K562 (cell line): ENCODE data around the gene ZSWIM8. TPM values are rescaled to one million over a fixed set of nuclear protein-coding genes. Genes with fewer than 3 reads are reported as not detected.
A peak's percentile ranks its signal among the peaks of the same experiment; 100 is the strongest.

Source experiments
- ATAC-seq: fragments of 200-7000 bp; cut with Tn5 transposase; 3 replicates; pipeline ENCODE4 v1.9.1; 2020; ENCODE audit warnings: moderate library complexity
- BruUV-seq: library from RNA; stranded (reverse); fragments of 400-500 nt; replicated peaks from 2 replicates; lab custom pipeline; 2021; lab: Mats Ljungman, UMichigan
- CTCF ChIA-PET: fragments of 300-600 bp; formaldehyde crosslinking; extraction: SDS; loops from one replicate; lab custom pipeline; 2021; ENCODE audit warnings: low intra/inter-chr PET ratio; lab: Yijun Ruan, JAX
- POLR2A ChIA-PET: fragments of 300-600, 350-650 bp; sonication (Branson Sonifier 250); formaldehyde crosslinking; extraction: SDS; loops from one replicate; lab custom pipeline; 2021; ENCODE audit warnings: antibody characterized with exemption, inconsistent platforms; lab: Yijun Ruan, JAX
- DNase-seq, 4 experiments: peaks; one replicate each; pipeline versions ENCODE4 v3.0.0 to v3.0.0-alpha.2; 2011 to 2018; ENCODE audit warnings: low spot score in 3 of 4, mixed read lengths in 3 of 4; ENCODE audit errors: extremely low read depth in 1 of 4
- FAIRE-seq: peaks from 2 replicates; lab custom pipeline; 2011; peaks lifted over from hg19 to GRCh38; lab: Jason Lieb, UNC
- H2AFZ ChIP-seq: 2 replicates; pipeline ENCODE4 v1.6.0; 2011; ENCODE audit warnings: low read depth, low read length, control low read depth, inconsistent platforms
- H3K27ac ChIP-seq: fragments of 200-600 bp; 3 replicates; pipeline ENCODE4 v1.8.0; 2011; ENCODE audit warnings: low read depth, mild to moderate bottlenecking, control low read depth, inconsistent platforms, low read length, moderate library complexity, mixed read lengths; ENCODE audit errors: extremely low read depth
- H3K27me3 ChIP-seq, 2 experiments: fragments of 300-600 bp in 1 of 2; 2 replicates in 1 of 2; 3 replicates in 1 of 2; pipeline versions ENCODE4 v1.6.0 to v1.8.0; 2011; ENCODE audit warnings: inconsistent platforms in 2 of 2, low read length in 2 of 2, mild to moderate bottlenecking in 1 of 2, mixed read lengths in 1 of 2, moderate library complexity in 1 of 2; ENCODE audit not compliant: control insufficient read depth in 2 of 2, insufficient read depth in 2 of 2
- H3K36me3 ChIP-seq: fragments of 300-600 bp; 3 replicates; pipeline ENCODE4 v1.8.0; 2011; ENCODE audit warnings: mild to moderate bottlenecking, low read length, inconsistent platforms; ENCODE audit not compliant: control insufficient read depth, insufficient read depth
- H3K4me1 ChIP-seq, 2 experiments: fragments of 200-600 bp in 1 of 2; replicated peaks in 1 of 2; 2 replicates in 1 of 2; 3 replicates in 1 of 2; pipeline versions ENCODE4 v1.5.1 to v1.8.0; 2011; ENCODE audit warnings: inconsistent platforms in 2 of 2, low read length in 2 of 2, mild to moderate bottlenecking in 1 of 2, mixed read lengths in 1 of 2, moderate library complexity in 1 of 2; ENCODE audit not compliant: control insufficient read depth in 2 of 2, insufficient read depth in 2 of 2
- H3K4me2 ChIP-seq: 2 replicates; pipeline ENCODE4 v1.6.1; 2011; ENCODE audit warnings: low read length, control low read depth, inconsistent platforms, mixed read lengths; ENCODE audit not compliant: insufficient read depth
- H3K4me3 ChIP-seq: fragments of 200-600 bp; sonication (generic), shearing (Covaris generic); 2 replicates; pipeline ENCODE4 v1.5.1; 2016; ENCODE audit warnings: control low read depth, inconsistent platforms
- H3K79me2 ChIP-seq: fragments of 200-600 bp; 3 replicates; pipeline ENCODE4 v1.8.0; 2011; ENCODE audit warnings: low read length, inconsistent platforms; ENCODE audit not compliant: control insufficient read depth, insufficient read depth
- H3K9ac ChIP-seq, 2 experiments: 2 replicates each; pipeline versions ENCODE4 v1.6.0 to v1.6.1; 2011; ENCODE audit warnings: low read depth in 2 of 2, low read length in 2 of 2, control low read depth in 1 of 2, inconsistent platforms in 1 of 2, mild to moderate bottlenecking in 1 of 2, mixed read lengths in 1 of 2; ENCODE audit not compliant: insufficient read depth in 1 of 2
- H3K9me1 ChIP-seq: one replicate; pipeline ENCODE4 v1.6.0; 2011; ENCODE audit warnings: inconsistent platforms, mild to moderate bottlenecking, low read length, moderate library complexity; ENCODE audit not compliant: control insufficient read depth, insufficient read depth
- H3K9me3 ChIP-seq: replicated peaks from 2 replicates; pipeline ENCODE4 v1.5.1; 2011; ENCODE audit warnings: low read depth, low read length, inconsistent platforms; ENCODE audit not compliant: control insufficient read depth, insufficient read depth
- H4K20me1 ChIP-seq: replicated peaks from 2 replicates; pipeline ENCODE4 v1.6.1; 2011; ENCODE audit warnings: low read length, inconsistent platforms, mixed read lengths; ENCODE audit not compliant: control insufficient read depth, insufficient read depth
- CREB1 ChIP-seq, 2 experiments: sonication (generic) in 1 of 2; formaldehyde crosslinking in 1 of 2; IDR thresholded peaks; 2 replicates each; pipeline versions ENCODE4 v1.6.1 to v1.8.0; 2012 to 2022; ENCODE audit warnings: inconsistent platforms in 1 of 2, mild to moderate bottlenecking in 1 of 2, missing genetic modification reagents in 1 of 2, moderate library complexity in 1 of 2
- GABPB1 ChIP-seq: sonication (generic); formaldehyde crosslinking; IDR thresholded peaks from 2 replicates; pipeline ENCODE4 v1.8.0; 2022; ENCODE audit warnings: mild to moderate bottlenecking, missing genetic modification reagents
- KLF13 ChIP-seq: fragments of 450-650 bp; IDR thresholded peaks from 2 replicates; pipeline ENCODE4 v1.6.1; 2016; ENCODE audit warnings: missing genetic modification characterization, low read depth, mild to moderate bottlenecking, missing compliant biosample characterization, moderate library complexity, borderline replicate concordance
- MBD2 ChIP-seq: sonication (generic); IDR thresholded peaks from 2 replicates; pipeline ENCODE4 v1.6.1; 2016; ENCODE audit warnings: low read depth, borderline replicate concordance
- RB1 ChIP-seq: fragments of 450-650 bp; IDR thresholded peaks from 2 replicates; pipeline ENCODE4 v1.6.1; 2017; ENCODE audit warnings: low read depth, mild to moderate bottlenecking
- XRCC5 ChIP-seq: fragments of 200-400 bp; formaldehyde crosslinking; IDR thresholded peaks from 2 replicates; pipeline ENCODE4 v1.6.1; 2017; ENCODE audit warnings: low read depth, mild to moderate bottlenecking, low read length
- ZNF146 ChIP-seq: IDR thresholded peaks from one replicate; pipeline ENCODE4 v1.6.1; 2018; ENCODE audit warnings: missing compliant biosample characterization; ENCODE audit not compliant: unreplicated experiment
- ZNF24 ChIP-seq: fragments of 450-650 bp; IDR thresholded peaks from 2 replicates; pipeline ENCODE4 v1.6.1; 2016
- ZNF408 ChIP-seq: fragments of 250-450 bp; sonication (Bioruptor Pico); IDR thresholded peaks from 2 replicates; pipeline ENCODE4 v1.4.0; 2020; ENCODE audit warnings: low read depth, mild to moderate bottlenecking, moderate library complexity
- ZNF507 ChIP-seq: conservative IDR thresholded peaks from 2 replicates; pipeline ENCODE4 v1.6.1; 2017; ENCODE audit warnings: missing genetic modification characterization, missing compliant biosample characterization
- ZZZ3 ChIP-seq: fragments of 450-650 bp; IDR thresholded peaks from 2 replicates; pipeline ENCODE4 v1.6.1; 2016; ENCODE audit warnings: antibody characterized with exemption, mild to moderate bottlenecking, moderate library complexity
- WGBS: fragments of 100-300 bp; shearing (Covaris generic); methylation state at CpG from one replicate; pipeline ENCODE4 v1.1.6; 2016; ENCODE audit warnings: low coverage, mixed read lengths; ENCODE audit not compliant: insufficient coverage; ENCODE audit errors: missing lambda C conversion rate; 5-methylcytosine and 5-hydroxymethylcytosine counted together
- in situ Hi-C: fragments of 300-500 bp; cut with MboI; formaldehyde crosslinking; loops from 4 replicates; pipeline ENCODE4 v1.15.0; 2018; ENCODE audit warnings: inconsistent platforms, mixed read lengths
- intact Hi-C: fragments of 100-400 bp; cut with micrococcal nuclease; formaldehyde crosslinking; loops from 2 replicates; pipeline ENCODE4 v1.14.2; 2022
- polyA plus RNA-seq, 8 experiments: library from polyadenylated mRNA; depleted of rRNA in 4 of 8; stranded (reverse) in 5 of 8; unstranded in 3 of 8; fragments of >200 nt; fragmentation: Nextera tagmentation in 2 of 8; fragmentation: Illumina TruSeq in 1 of 8; extraction: Ambion mirVana in 2 of 8; extraction: Trizol in 1 of 8; gene quantifications; 2 replicates each; pipeline versions ENCODE4 v1.2.1 to v1.2.3, GENCODE V29; 2011 to 2014; ENCODE audit warnings: inconsistent platforms in 1 of 8, missing spikeins in 1 of 8
- total RNA-seq, 7 experiments: library from RNA; depleted of rRNA in 6 of 7; stranded (reverse); fragments of >200 nt in 6 of 7; fragmentation: Illumina TruSeq in 2 of 7; extraction: Trizol in 2 of 7; gene quantifications; 2 replicates each; pipeline versions ENCODE4 v1.2.1 to v1.2.3, GENCODE V29; 2011 to 2021; ENCODE audit warnings: low replicate concordance in 1 of 7
- TF ChIP-seq, protein P1 (sequence below): fragments of 250-450 bp; sonication (Bioruptor Pico); IDR thresholded peaks from 2 replicates; pipeline ENCODE4 v1.8.0; 2022; ENCODE audit warnings: inconsistent platforms, mild to moderate bottlenecking, moderate library complexity, borderline replicate concordance
- TF ChIP-seq, protein P2 (sequence below): fragments of 450-650 bp; IDR thresholded peaks from 2 replicates; pipeline ENCODE4 v1.7.1; 2018; ENCODE audit warnings: mild to moderate bottlenecking, low read depth; ENCODE audit not compliant: partially characterized antibody

The ZSWIM8 gene
- total and polyA plus RNA-seq, 9 of the 15 experiments (the other 6 are each of a cell fraction or from before 2014, with no cell fraction given) = 5.6 to 47.8 (median 26.7) TPM

DNA sequence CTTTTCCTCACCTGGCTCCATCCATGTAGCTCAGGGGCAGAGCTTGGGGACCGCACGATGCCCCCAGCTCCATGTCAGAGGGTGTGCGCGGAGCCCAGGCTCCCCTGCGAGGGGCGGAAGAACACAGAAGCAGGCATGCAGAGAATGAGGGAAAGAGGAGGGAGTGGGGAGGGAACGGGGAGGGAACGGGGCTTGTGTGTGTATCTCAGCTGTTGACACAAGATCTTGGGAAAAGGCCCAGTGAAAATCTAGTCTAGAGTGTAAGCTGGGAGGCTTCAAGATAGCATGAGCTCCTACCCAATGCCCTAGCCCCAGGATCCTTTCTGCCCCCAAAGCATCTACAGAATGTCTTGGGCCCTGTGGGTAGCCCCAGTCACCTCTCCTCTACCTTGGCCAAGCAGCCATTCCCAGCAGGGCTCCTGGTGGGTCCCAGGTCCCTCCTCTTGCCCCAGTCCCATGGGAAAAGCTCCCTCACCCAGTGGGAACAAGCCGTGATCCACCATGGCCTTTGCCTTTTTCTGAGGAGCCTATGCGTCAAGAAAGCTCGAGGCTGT, 51.1 kb downstream of the ZSWIM8 start:
- H3K9ac ChIP-seq = 0 out of 4 replicates have a peak overlapping the region, but pooled peaks of 1 of the 2 experiments have one; percentile 56
- intact Hi-C loops = no loop called here
- in situ Hi-C loops = no loop called here
- ChIA-PET CTCF (no interaction called here), POLR2A (interaction anchor here (0.6 to 1.2 kb wide), 4 partner anchors 9 to 271 kb away, joined by 3 to 4 read pairs (median 4); no protein-coding TSS in a partner anchor)
- H3K9me1 ChIP-seq = no peaks in the 10 kb centered on the region
- H3K4me1 ChIP-seq = peaks cover 0 to 10% of the 10 kb centered on the region in 2 experiments; a peak in 1 of 5 replicates
- DNase-seq (no peak), ATAC-seq (no peak), FAIRE-seq (no peak)
- no peak overlapping the region for H3K27ac ChIP-seq
- no peaks in the 10 kb centered on the region for H3K79me2 ChIP-seq
- 90% methylated on average over 11 of the region's 11 CpGs for WGBS
- H3K36me3 ChIP-seq = peaks cover 43% of the 10 kb centered on the region; the same call in 2 of the 3 replicates
- no peaks in the 10 kb centered on the region for H4K20me1 ChIP-seq
- H3K9me3 ChIP-seq = no peaks in the 10 kb centered on the region
- no peaks in the 10 kb centered on the region for H3K27me3 ChIP-seq
- H3K4me2 ChIP-seq = no peak overlapping the region
- no peak overlapping the region for H3K4me3 ChIP-seq
- no TSS peak for BruUV-seq
- TF ChIP-seq ZNF24 (no peak), RB1 (no peak), ZNF146 (CRISPR knock-in tag) (no peak), XRCC5 (no peak), KLF13 (tag) (no peak), ZNF408 (CRISPR knock-in tag) (no peak), ZZZ3 (no peak), CREB1 (IDR thresholded peaks at IDR 0.05) (no peak), CREB1 (CRISPR knock-in tag; IDR thresholded peaks at IDR 0.05) (no peak), ZNF507 (tag) (no peak), GABPB1 (CRISPR knock-in tag) (no peak), MBD2 (no peak)
- TF ChIP-seq, protein P1, sequence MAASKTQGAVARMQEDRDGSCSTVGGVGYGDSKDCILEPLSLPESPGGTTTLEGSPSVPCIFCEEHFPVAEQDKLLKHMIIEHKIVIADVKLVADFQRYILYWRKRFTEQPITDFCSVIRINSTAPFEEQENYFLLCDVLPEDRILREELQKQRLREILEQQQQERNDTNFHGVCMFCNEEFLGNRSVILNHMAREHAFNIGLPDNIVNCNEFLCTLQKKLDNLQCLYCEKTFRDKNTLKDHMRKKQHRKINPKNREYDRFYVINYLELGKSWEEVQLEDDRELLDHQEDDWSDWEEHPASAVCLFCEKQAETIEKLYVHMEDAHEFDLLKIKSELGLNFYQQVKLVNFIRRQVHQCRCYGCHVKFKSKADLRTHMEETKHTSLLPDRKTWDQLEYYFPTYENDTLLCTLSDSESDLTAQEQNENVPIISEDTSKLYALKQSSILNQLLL = no peak
- TF ChIP-seq, protein P2, sequence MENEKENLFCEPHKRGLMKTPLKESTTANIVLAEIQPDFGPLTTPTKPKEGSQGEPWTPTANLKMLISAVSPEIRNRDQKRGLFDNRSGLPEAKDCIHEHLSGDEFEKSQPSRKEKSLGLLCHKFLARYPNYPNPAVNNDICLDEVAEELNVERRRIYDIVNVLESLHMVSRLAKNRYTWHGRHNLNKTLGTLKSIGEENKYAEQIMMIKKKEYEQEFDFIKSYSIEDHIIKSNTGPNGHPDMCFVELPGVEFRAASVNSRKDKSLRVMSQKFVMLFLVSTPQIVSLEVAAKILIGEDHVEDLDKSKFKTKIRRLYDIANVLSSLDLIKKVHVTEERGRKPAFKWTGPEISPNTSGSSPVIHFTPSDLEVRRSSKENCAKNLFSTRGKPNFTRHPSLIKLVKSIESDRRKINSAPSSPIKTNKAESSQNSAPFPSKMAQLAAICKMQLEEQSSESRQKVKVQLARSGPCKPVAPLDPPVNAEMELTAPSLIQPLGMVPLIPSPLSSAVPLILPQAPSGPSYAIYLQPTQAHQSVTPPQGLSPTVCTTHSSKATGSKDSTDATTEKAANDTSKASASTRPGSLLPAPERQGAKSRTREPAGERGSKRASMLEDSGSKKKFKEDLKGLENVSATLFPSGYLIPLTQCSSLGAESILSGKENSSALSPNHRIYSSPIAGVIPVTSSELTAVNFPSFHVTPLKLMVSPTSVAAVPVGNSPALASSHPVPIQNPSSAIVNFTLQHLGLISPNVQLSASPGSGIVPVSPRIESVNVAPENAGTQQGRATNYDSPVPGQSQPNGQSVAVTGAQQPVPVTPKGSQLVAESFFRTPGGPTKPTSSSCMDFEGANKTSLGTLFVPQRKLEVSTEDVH = no peak
- no peak overlapping the region for H2AFZ ChIP-seq
